H9 (cell line): ENCODE data around the gene DCDC1. TPM values are rescaled to one million over a fixed set of nuclear protein-coding genes. Genes with fewer than 3 reads are reported as not detected.

ENCODE experiments used
- DNase-seq: peaks from one replicate; pipeline ENCODE4 v3.0.0-alpha.2; 2017
- H2AFZ ChIP-seq: one replicate; pipeline ENCODE4 v1.6.1; 2013; ENCODE audit warnings: mild to moderate bottlenecking, low read length, control low read depth, moderate library complexity
- H2AK5ac ChIP-seq: 2 replicates; pipeline ENCODE4 v1.6.1; 2013; ENCODE audit warnings: low read length, control low read depth, mixed read lengths; ENCODE audit not compliant: insufficient read length
- H2BK120ac ChIP-seq: one replicate; pipeline ENCODE4 v1.6.1; 2013; ENCODE audit warnings: low read depth, mild to moderate bottlenecking, low read length, control low read depth, inconsistent platforms; ENCODE audit not compliant: poor library complexity, severe bottlenecking
- H2BK12ac ChIP-seq: 2 replicates; pipeline ENCODE4 v1.6.1; 2013; ENCODE audit warnings: low read length, control low read depth, mixed read lengths, low read depth; ENCODE audit not compliant: insufficient read length
- H2BK15ac ChIP-seq: 2 replicates; pipeline ENCODE4 v1.6.1; 2013; ENCODE audit warnings: low read depth, low read length, control low read depth
- H2BK20ac ChIP-seq: one replicate; pipeline ENCODE4 v1.6.1; 2013; ENCODE audit warnings: low read depth, mild to moderate bottlenecking, low read length, control low read depth, inconsistent platforms; ENCODE audit not compliant: poor library complexity, severe bottlenecking
- H2BK5ac ChIP-seq: 2 replicates; pipeline ENCODE4 v1.6.1; 2013; ENCODE audit warnings: low read length, control low read depth, mixed read lengths; ENCODE audit not compliant: insufficient read length
- H3K14ac ChIP-seq: 2 replicates; pipeline ENCODE4 v1.6.1; 2013; ENCODE audit warnings: low read length, control low read depth; ENCODE audit not compliant: insufficient read depth
- H3K18ac ChIP-seq: 2 replicates; pipeline ENCODE4 v1.6.1; 2013; ENCODE audit warnings: low read depth, mild to moderate bottlenecking, mixed read lengths, low read length, control low read depth; ENCODE audit not compliant: insufficient read length
- H3K23ac ChIP-seq: 2 replicates; pipeline ENCODE4 v1.6.1; 2013; ENCODE audit warnings: low read length, control low read depth, mixed read lengths, low read depth; ENCODE audit not compliant: insufficient read length
- H3K23me2 ChIP-seq: 2 replicates; pipeline ENCODE4 v1.6.1; 2013; ENCODE audit warnings: low read depth, mild to moderate bottlenecking, mixed read lengths, low read length, control low read depth; ENCODE audit not compliant: insufficient read length, poor library complexity, severe bottlenecking
- H3K27ac ChIP-seq: 2 replicates; pipeline ENCODE4 v1.5.1; 2013; ENCODE audit warnings: low read length, control low read depth, mixed read lengths, low read depth; ENCODE audit not compliant: insufficient read length
- H3K27me3 ChIP-seq: 2 replicates; pipeline ENCODE4 v1.6.1; 2013; ENCODE audit warnings: low read length, control low read depth, inconsistent platforms; ENCODE audit not compliant: insufficient read depth
- H3K4ac ChIP-seq: 2 replicates; pipeline ENCODE4 v1.6.1; 2013; ENCODE audit warnings: low read depth, mild to moderate bottlenecking, control low read depth, inconsistent platforms, low read length, moderate library complexity
- H3K4me1 ChIP-seq: 2 replicates; pipeline ENCODE4 v1.6.1; 2013; ENCODE audit warnings: low read length, control low read depth, inconsistent platforms; ENCODE audit not compliant: insufficient read depth
- H3K4me2 ChIP-seq: 2 replicates; pipeline ENCODE4 v1.6.1; 2013; ENCODE audit warnings: low read length, control low read depth, mixed read lengths; ENCODE audit not compliant: insufficient read length, insufficient read depth
- H3K56ac ChIP-seq: 2 replicates; pipeline ENCODE4 v1.6.1; 2013; ENCODE audit warnings: low read depth, mild to moderate bottlenecking, mixed read lengths, low read length, control low read depth; ENCODE audit not compliant: insufficient read length
- H3K79me1 ChIP-seq: 2 replicates; pipeline ENCODE4 v1.6.1; 2013; ENCODE audit warnings: low read depth, mild to moderate bottlenecking, moderate library complexity, low read length, control low read depth, inconsistent platforms; ENCODE audit not compliant: insufficient read depth, poor library complexity, severe bottlenecking
- H3K79me2 ChIP-seq: 2 replicates; pipeline ENCODE4 v1.6.1; 2013; ENCODE audit warnings: low read length, control low read depth, inconsistent platforms; ENCODE audit not compliant: insufficient read depth
- H3K9ac ChIP-seq: 2 replicates; pipeline ENCODE4 v1.6.1; 2013; ENCODE audit warnings: low read length, control low read depth, mixed read lengths; ENCODE audit not compliant: insufficient read length; ENCODE audit errors: extremely low read depth
- H3K9me3 ChIP-seq: one replicate; pipeline ENCODE4 v1.6.1; 2013; ENCODE audit warnings: low read depth, low read length, inconsistent platforms; ENCODE audit not compliant: control insufficient read depth
- H3T11ph ChIP-seq: one replicate; pipeline ENCODE4 v1.6.1; 2013; ENCODE audit warnings: mild to moderate bottlenecking, low read length, control low read depth, inconsistent platforms
- H4K20me1 ChIP-seq: one replicate; pipeline ENCODE4 v1.6.1; 2013; ENCODE audit not compliant: control insufficient read depth, insufficient read length, insufficient read depth
- H4K5ac ChIP-seq: 2 replicates; pipeline ENCODE4 v1.6.1; 2013; ENCODE audit warnings: low read depth, mild to moderate bottlenecking, mixed read lengths, low read length, control low read depth; ENCODE audit not compliant: insufficient read length
- H4K8ac ChIP-seq: replicated peaks from 2 replicates; pipeline ENCODE4 v1.6.1; 2013; ENCODE audit warnings: low read length, control low read depth, mixed read lengths, low read depth; ENCODE audit not compliant: insufficient read length
- H4K91ac ChIP-seq: 2 replicates; pipeline ENCODE4 v1.6.1; 2013; ENCODE audit warnings: low read depth, mild to moderate bottlenecking, moderate library complexity, mixed read lengths, low read length, control low read depth; ENCODE audit not compliant: insufficient read length
- H3K27ac Mint-ChIP-seq, 3 experiments: 2 replicates in 2 of 3; 3 replicates in 1 of 3; pipeline ENCODE4 v1.8.0; 2020 to 2021; ENCODE audit warnings: mixed read lengths in 3 of 3, mild to moderate bottlenecking in 1 of 3, moderate library complexity in 1 of 3
- H3K27me3 Mint-ChIP-seq: 2 replicates; pipeline ENCODE4 v1.8.0; 2021; ENCODE audit warnings: low read depth, mild to moderate bottlenecking, moderate library complexity, mixed read lengths
- H3K36me3 Mint-ChIP-seq, 3 experiments: 2 replicates in 2 of 3; 3 replicates in 1 of 3; pipeline ENCODE4 v1.8.0; 2020 to 2021; ENCODE audit warnings: low read depth in 3 of 3, mixed read lengths in 3 of 3; ENCODE audit not compliant: insufficient read depth in 1 of 3
- H3K4me1 Mint-ChIP-seq, 2 experiments: 2 replicates each; pipeline ENCODE4 v1.8.0; 2020; ENCODE audit warnings: mixed read lengths in 2 of 2
- H3K4me3 Mint-ChIP-seq, 2 experiments: 2 replicates in 1 of 2; 3 replicates in 1 of 2; pipeline ENCODE4 v1.8.0; 2020 to 2021; ENCODE audit warnings: mild to moderate bottlenecking in 2 of 2, mixed read lengths in 2 of 2, moderate library complexity in 1 of 2
- H3K9me3 Mint-ChIP-seq, 2 experiments: 2 replicates in 1 of 2; 3 replicates in 1 of 2; pipeline ENCODE4 v1.8.0; 2020; ENCODE audit warnings: mild to moderate bottlenecking in 2 of 2, mixed read lengths in 2 of 2, moderate library complexity in 1 of 2
- WGBS: extraction: QIAGEN DNeasy Blood & Tissue Kit; methylation state at CpG from one replicate; pipeline ENCODE4 v1.1.7; 2013; ENCODE audit warnings: missing lambda C conversion rate, low lambda C conversion rate, mixed read lengths; ENCODE audit not compliant: insufficient read length; ENCODE audit errors: extremely low coverage; 5-methylcytosine and 5-hydroxymethylcytosine counted together
- total RNA-seq: library from RNA; stranded (reverse); gene quantifications from 2 replicates; pipeline ENCODE4 v1.2.1, GENCODE V29; 2021
- TF ChIP-seq, protein P1 (sequence below): fragments of 200-600 bp; sonication (generic); conservative IDR thresholded peaks from 3 replicates; pipeline ENCODE4 v1.8.0; 2021; ENCODE audit warnings: antibody characterized with exemption, mild to moderate bottlenecking

Gene DCDC1
- total RNA-seq, 1 experiment from 2014 or later = 0.09 TPM

DNA sequence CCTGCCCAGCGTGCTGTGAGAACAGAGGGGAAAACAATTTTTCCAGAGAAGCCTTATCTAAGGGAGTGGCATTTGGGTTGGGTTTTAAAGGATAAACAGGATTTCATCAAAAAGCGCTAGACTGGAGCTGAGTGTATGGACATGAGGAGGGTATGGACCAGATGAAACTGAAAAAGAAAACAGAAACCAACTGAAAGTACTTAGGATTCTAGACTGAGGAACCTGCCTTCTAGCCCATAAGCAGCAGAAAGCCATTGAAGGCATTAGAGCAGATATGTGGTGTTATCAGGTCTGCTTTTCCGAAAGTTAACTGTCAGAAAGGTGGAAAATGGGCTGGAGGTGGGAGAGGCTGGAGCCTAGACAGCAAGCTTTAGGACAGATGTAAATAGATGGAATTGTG lies 443.4 kb downstream of the DCDC1 start:
- H3K4me1 Mint-ChIP-seq = no peaks in the 10 kb centered on the region
- no peak overlapping the region for H3K4me2 ChIP-seq

More for the DNA sequence above, 443.4 kb downstream of the DCDC1 start:
- no peaks in the 10 kb centered on the region for H3K79me2 ChIP-seq
- H2BK20ac ChIP-seq = no peak overlapping the region
- no peak overlapping the region for H2BK120ac ChIP-seq
- TF ChIP-seq, protein P1, sequence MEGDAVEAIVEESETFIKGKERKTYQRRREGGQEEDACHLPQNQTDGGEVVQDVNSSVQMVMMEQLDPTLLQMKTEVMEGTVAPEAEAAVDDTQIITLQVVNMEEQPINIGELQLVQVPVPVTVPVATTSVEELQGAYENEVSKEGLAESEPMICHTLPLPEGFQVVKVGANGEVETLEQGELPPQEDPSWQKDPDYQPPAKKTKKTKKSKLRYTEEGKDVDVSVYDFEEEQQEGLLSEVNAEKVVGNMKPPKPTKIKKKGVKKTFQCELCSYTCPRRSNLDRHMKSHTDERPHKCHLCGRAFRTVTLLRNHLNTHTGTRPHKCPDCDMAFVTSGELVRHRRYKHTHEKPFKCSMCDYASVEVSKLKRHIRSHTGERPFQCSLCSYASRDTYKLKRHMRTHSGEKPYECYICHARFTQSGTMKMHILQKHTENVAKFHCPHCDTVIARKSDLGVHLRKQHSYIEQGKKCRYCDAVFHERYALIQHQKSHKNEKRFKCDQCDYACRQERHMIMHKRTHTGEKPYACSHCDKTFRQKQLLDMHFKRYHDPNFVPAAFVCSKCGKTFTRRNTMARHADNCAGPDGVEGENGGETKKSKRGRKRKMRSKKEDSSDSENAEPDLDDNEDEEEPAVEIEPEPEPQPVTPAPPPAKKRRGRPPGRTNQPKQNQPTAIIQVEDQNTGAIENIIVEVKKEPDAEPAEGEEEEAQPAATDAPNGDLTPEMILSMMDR = no peak
- H3K27me3 ChIP-seq = no peaks in the 10 kb centered on the region
- H4K91ac ChIP-seq = no peak overlapping the region
- no peak overlapping the region for H4K5ac ChIP-seq
- Mint-ChIP-seq H3K4me3 (no peak overlapping the region; a peak in 1 of 5 replicates), H3K27ac (peak overlapping the region in 1 of 3 experiments; percentile 1; a peak in 1 of 7 replicates), H3K9me3 (no peaks in the 10 kb centered on the region), H3K36me3 (no peaks in the 10 kb centered on the region), H3K27me3 (no peaks in the 10 kb centered on the region)
- no peaks in the 10 kb centered on the region for H3K23me2 ChIP-seq
- no peak overlapping the region for H4K8ac ChIP-seq
- no peak overlapping the region for H3K4ac ChIP-seq
- no peaks in the 10 kb centered on the region for H3K79me1 ChIP-seq
- no peak overlapping the region for H2AFZ ChIP-seq
- H3K9ac ChIP-seq = no peak overlapping the region
- H3K14ac ChIP-seq = no peak overlapping the region
- no peak overlapping the region for H2BK12ac ChIP-seq
- no peak for DNase-seq
- H4K20me1 ChIP-seq = no peaks in the 10 kb centered on the region
- H3K27ac ChIP-seq = no peak overlapping the region
- no peaks in the 10 kb centered on the region for H3K9me3 ChIP-seq
- no CpG with 5 or more reads among the region's 3 CpGs for WGBS
- H3K18ac ChIP-seq = no peak overlapping the region
- no peak overlapping the region for H3T11ph ChIP-seq
- no peak overlapping the region for H2AK5ac ChIP-seq
- H3K56ac ChIP-seq = no peak overlapping the region
- no peak overlapping the region for H2BK15ac ChIP-seq
- H3K4me1 ChIP-seq = no peaks in the 10 kb centered on the region
- no peak overlapping the region for H3K23ac ChIP-seq
- no peak overlapping the region for H2BK5ac ChIP-seq
